H1 (cell line): ENCODE results near the gene LRP3.

ENCODE experiments used
- CEBPB ChIP-seq: IDR thresholded peaks from 2 replicates; pipeline ENCODE4 v1.6.1; 2012; ENCODE audit warnings: low read depth, low read length
- EGR1 ChIP-seq: IDR thresholded peaks from 2 replicates; pipeline ENCODE4 v1.6.1; 2011; ENCODE audit warnings: low read depth, low read length, borderline replicate concordance
- EP300 ChIP-seq, 2 experiments: IDR thresholded peaks; 1 replicate in 1 of 2; 2 replicates in 1 of 2; pipeline ENCODE4 v1.6.1; 2011 to 2012; ENCODE audit warnings: low read depth in 2 of 2, low read length in 2 of 2, mild to moderate bottlenecking in 2 of 2, borderline replicate concordance in 1 of 2, inconsistent platforms in 1 of 2, moderate library complexity in 1 of 2
- POLR2A ChIP-seq, 2 experiments: IDR thresholded peaks; 1 replicate in 1 of 2; 2 replicates in 1 of 2; pipeline ENCODE4 v1.6.1; 2011; ENCODE audit warnings: low read depth in 2 of 2, low read length in 2 of 2, mild to moderate bottlenecking in 2 of 2; ENCODE audit errors: control extremely low read depth in 1 of 2
- POLR2AphosphoS5 ChIP-seq: IDR thresholded peaks from 2 replicates; pipeline ENCODE4 v1.6.1; 2011; ENCODE audit warnings: low read depth, low read length
- SUZ12 ChIP-seq: fragments of 200-600 bp; sonication (generic); IDR thresholded peaks from 2 replicates; pipeline ENCODE4 v1.6.1; 2012; ENCODE audit warnings: mild to moderate bottlenecking, inconsistent platforms, low read length, moderate library complexity, mixed read lengths
- TAF1 ChIP-seq: IDR thresholded peaks from 2 replicates; pipeline ENCODE4 v1.6.1; 2011; ENCODE audit warnings: mild to moderate bottlenecking, low read depth, low read length
- YY1 ChIP-seq: IDR thresholded peaks from 2 replicates; pipeline ENCODE4 v1.6.1; 2011; ENCODE audit warnings: low read depth, mild to moderate bottlenecking, low read length
- ZNF274 ChIP-seq: IDR thresholded peaks from 2 replicates; pipeline ENCODE4 v1.7.0; 2012; ENCODE audit warnings: low read length, borderline replicate concordance; ENCODE audit errors: extremely low read depth
- TF ChIP-seq, protein P1 (sequence below), 3 experiments: IDR thresholded peaks; 1 replicate in 2 of 3; 2 replicates in 1 of 3; pipeline versions ENCODE4 v1.5.1 to v1.6.1; 2011; ENCODE audit warnings: low read length in 3 of 3, mild to moderate bottlenecking in 3 of 3, inconsistent platforms in 2 of 3, low read depth in 1 of 3, moderate library complexity in 1 of 3; ENCODE audit not compliant: insufficient read depth in 1 of 3; ENCODE audit errors: control extremely low read depth in 1 of 3

GRCh38 chr19:33150852-33151518, 43.1 kb upstream of the LRP3 start:
- TF ChIP-seq, protein P1, sequence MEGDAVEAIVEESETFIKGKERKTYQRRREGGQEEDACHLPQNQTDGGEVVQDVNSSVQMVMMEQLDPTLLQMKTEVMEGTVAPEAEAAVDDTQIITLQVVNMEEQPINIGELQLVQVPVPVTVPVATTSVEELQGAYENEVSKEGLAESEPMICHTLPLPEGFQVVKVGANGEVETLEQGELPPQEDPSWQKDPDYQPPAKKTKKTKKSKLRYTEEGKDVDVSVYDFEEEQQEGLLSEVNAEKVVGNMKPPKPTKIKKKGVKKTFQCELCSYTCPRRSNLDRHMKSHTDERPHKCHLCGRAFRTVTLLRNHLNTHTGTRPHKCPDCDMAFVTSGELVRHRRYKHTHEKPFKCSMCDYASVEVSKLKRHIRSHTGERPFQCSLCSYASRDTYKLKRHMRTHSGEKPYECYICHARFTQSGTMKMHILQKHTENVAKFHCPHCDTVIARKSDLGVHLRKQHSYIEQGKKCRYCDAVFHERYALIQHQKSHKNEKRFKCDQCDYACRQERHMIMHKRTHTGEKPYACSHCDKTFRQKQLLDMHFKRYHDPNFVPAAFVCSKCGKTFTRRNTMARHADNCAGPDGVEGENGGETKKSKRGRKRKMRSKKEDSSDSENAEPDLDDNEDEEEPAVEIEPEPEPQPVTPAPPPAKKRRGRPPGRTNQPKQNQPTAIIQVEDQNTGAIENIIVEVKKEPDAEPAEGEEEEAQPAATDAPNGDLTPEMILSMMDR (IDR thresholded peaks at IDR 0.05; ENCODE audit: control extremely low read depth in 1 of 3, insufficient read depth in 1 of 3, low read depth in 1 of 3, low read length in 3 of 3) = no peak
- TF ChIP-seq SUZ12 (no peak), EP300 (IDR thresholded peaks at IDR 0.05; ENCODE audit: borderline replicate concordance in 1 of 2, low read depth in 2 of 2, low read length in 2 of 2) (no peak), POLR2A (IDR thresholded peaks at IDR 0.05; ENCODE audit: control extremely low read depth in 1 of 2, low read depth in 2 of 2, low read length in 2 of 2) (no peak), ZNF274 (no peak), EGR1 (no peak), POLR2AphosphoS5 (no peak), CEBPB (no peak), TAF1 (no peak), YY1 (no peak)
